Measurements from ENCODE around the gene PNMA8C.
"Not testable (repeated sequence)": the region's sequence is repeated elsewhere in the genome, so short reads cannot be mapped to it uniquely, and the experiment has no call there.

PNMA8C gene

GRCh38 chr19:46447006-46447405 lies 18.3 kb upstream of the PNMA8C start:
- no peak for DNase-seq (ENCODE audit: low read depth)

DNA sequence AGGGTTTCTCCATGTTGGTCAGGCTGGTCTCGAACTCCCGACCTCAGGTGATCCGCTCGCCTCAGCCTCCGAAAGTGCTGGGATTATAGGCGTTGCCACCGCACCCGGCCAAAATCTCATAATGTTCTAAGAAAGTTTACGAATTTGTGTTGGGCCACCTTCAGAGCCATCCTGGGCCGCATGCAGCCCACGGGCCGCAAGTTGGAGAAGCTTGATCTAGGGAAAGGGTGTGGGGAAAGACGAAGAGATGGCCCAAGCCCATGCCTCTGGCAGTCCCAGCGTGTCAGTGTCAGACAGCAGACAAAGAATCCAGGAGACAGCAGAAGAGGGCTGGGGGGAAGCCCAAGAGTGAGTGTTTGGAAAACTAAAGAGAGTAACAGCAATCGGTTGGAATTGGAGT lies 17.3 kb upstream of the PNMA8C start:
- DNase-seq (ENCODE audit: low read depth), result no peak

DNA sequence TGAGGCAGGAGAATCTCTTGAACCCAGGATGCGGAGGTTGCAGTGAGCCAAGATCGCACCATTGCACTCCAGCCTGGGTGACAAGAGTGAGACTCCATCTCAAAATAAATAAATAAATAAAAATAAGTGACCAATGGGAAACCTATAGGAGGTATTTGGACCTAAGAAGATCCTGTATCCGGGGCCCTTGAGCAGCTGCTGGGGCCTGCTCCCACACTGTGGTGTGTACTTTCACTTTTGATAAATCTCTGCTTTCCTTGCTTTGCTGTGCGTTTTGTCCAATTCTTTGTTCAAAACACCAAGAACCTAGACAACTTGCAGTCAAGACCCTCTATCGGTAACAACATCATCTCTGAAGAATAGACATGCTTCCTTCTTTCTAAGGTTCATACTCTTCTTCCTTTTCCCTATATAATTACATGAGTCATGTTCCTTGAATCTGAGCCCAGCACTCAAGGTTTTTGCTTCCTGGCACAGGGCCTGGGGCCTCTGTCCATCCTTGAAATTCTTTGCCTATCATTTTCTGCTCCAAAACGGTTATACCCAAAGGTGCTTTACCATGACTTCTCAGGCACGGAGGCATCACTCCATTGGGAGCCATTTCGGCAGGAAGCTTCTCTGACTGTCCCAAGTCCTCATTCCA lies 14.2 kb upstream of the PNMA8C start:
- DNase-seq (ENCODE audit: low read depth), result no peak

GRCh38 chr19:46441866-46442265 lies 13.1 kb upstream of the PNMA8C start:
- no peak for DNase-seq (ENCODE audit: low read depth)

GRCh38 chr19:46435689-46436088 lies 7.0 kb upstream of the PNMA8C start:
- DNase-seq (ENCODE audit: low read depth), result not testable (repeated sequence)

GRCh38 chr19:46435009-46435408 lies 6.3 kb upstream of the PNMA8C start:
- DNase-seq (ENCODE audit: low read depth), result no peak

DNA sequence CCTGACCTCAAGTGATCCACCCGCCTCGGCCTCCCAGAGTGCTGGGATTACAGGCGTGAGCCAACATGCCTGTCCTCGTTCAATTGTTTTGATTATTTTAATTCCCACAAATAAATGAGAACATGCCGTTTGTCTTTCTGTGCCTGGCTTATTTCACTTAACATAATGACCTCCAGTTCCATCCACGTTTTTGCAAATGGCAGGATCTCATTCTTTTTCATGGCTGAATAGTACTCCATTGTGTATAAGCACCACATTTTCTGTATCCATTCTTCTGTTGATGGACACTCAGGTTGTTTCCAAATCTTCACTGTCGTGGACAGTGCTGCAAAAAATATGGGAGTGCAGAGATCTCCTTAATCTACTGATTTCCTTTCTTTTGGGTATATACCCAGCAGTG lies 4.7 kb upstream of the PNMA8C start:
- not testable (repeated sequence) for DNase-seq (ENCODE audit: low read depth)

GRCh38 chr19:46431824-46432223 lies 3.1 kb upstream of the PNMA8C start:
- DNase-seq (ENCODE audit: low read depth), result no peak

DNA sequence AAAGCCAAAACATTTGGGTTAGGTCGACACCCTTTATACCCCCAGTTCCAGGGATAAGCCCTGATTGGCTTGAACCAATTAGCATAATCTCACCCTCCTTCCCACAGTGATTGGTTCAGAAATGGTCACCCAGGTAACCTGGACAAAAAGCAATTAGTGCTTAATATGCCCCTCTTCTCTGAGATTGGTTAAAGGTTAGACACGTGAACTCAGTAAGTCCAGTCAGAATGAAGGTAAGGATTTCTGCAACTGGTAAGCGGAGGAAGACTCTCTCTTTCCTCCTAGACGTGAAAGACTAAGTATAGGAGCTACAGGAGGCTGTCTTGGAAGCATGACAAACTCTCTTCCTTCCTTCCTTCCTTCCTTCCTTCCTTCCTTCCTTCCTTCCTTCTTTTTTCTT lies 1.3 kb upstream of the PNMA8C start:
- no peak for DNase-seq (ENCODE audit: low read depth)

- no peak for DNase-seq (ENCODE audit: low read depth)
These were observed 1.2 kb downstream of the PNMA8C start for GRCh38 chr19:46427518-46428045.

DNA sequence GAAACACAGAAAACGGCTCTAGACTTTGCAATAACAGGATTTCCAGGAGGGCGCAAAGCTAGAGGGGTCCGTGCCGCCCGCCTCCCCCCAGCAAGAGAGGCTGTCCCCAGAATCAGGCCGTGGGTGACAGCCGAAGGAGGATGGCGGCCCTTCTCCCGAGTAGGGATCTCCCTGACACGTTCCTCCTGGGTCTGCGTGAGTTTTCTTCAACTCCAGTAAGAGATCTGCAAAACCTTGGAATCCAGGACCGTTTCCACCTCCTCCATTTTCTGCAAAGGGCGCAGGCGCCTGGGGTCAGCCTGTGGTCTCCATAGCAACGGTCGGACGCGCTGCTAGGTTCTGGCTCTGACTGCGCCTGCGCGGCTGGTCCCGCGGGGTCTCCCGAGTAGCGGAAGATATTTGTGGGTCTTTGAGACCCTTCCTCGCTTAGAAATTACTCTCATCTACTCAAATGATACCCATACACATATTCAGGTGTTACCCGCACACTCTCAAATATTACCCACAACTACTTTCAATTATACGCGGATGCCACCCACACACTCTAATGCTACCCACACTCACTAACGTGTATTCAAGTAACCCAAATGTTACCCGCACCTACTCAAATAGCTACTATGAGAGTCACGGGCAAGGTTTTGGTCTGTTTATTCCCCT lies 2.1 kb downstream of the PNMA8C start:
- no peak for DNase-seq (ENCODE audit: low read depth)

DNA sequence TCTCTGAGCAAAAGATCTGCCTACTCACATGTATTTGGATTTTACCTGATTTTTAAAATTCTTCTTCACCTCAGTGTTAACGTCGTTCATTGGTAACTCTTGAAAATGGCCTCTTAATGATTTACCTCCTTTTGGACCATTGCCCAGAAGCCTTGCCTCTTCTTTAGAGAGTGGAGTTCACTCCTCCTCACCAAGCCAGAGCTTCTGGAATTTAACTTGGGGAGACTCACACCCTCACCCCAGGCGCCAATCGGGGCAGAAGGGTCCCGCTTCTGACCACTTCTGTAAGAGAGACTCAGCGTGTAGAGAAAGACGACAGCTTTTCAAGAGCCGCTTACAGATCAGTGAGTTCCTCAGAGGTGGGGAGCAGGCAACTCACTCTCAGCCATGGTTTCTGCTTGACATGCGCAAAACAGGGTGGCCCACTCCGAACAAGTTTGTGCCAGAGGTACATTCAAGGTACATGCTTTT lies 2.7 kb downstream of the PNMA8C start:
- DNase-seq (ENCODE audit: low read depth), result no peak

- no peak for DNase-seq (ENCODE audit: low read depth)
These were observed 5.5 kb downstream of the PNMA8C start for GRCh38 chr19:46423188-46423587.

DNA sequence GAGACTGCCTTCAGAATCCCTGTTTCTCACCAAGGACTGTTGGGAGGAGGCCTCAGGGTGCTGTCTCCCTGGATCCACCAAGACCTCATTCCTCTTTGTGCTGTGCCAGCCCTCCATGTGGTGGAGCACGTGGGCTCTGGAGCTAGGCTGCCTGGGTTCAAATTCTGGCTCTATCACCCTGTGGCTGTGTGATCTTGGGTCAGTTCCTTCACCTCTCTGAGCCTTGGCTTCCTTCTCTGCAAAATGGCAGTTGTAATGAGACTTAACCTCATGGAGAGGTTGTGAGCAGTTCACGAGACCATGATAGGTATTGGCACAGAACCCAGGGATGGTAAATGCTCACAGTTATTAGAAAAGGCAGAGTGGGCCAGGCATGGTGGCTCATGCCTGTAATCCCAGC lies 6.4 kb downstream of the PNMA8C start:
- no peak for DNase-seq (ENCODE audit: low read depth)

- DNase-seq (ENCODE audit: low read depth), result no peak
These were observed 8.7 kb downstream of the PNMA8C start for GRCh38 chr19:46420056-46420455.

- DNase-seq (ENCODE audit: low read depth), result not testable (repeated sequence)
These were observed 12.7 kb downstream of the PNMA8C start for GRCh38 chr19:46415804-46416709.

GRCh38 chr19:46414899-46415298 lies 13.8 kb downstream of the PNMA8C start:
- not testable (repeated sequence) for DNase-seq (ENCODE audit: low read depth)

GRCh38 chr19:46413262-46414031 lies 15.3 kb downstream of the PNMA8C start, which contains the start of gene CCDC8:
Gene CCDC8 (minus strand): TSS chr19:46413564. CDS start chr19:46412810, 754 bp downstream.
- no peak for DNase-seq (ENCODE audit: low read depth)

DNA sequence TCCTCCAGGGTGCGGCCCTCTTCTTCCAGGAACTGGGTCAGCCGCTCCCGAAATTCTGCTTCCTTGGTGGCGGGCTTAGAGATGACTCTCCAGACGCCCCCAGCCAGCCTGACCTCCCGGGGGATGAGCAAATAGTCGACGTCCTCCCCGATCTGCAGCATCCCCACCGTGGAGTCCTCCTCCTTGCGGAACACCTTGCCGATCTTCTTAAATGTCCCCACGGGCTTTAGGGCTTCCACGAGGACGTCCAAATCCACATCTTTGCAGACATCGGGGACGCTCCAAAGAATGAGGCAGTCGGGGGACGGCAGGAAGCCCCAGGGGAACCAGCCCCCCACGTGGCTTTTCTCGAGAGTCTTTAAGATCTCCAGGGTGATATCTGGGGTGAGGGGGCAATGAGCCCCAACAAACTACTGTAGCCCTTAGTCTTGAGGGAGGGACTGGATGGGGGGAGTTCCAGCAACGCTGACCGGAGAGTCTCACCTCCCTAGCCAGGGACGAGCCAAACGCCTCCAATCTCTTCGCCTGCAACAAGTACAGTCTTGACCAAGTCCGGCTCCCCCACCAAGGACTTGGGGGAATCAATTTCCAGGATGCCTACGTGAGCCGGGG lies 16.0 kb downstream of the PNMA8C start:
- no peak for DNase-seq (ENCODE audit: low read depth)

DNA sequence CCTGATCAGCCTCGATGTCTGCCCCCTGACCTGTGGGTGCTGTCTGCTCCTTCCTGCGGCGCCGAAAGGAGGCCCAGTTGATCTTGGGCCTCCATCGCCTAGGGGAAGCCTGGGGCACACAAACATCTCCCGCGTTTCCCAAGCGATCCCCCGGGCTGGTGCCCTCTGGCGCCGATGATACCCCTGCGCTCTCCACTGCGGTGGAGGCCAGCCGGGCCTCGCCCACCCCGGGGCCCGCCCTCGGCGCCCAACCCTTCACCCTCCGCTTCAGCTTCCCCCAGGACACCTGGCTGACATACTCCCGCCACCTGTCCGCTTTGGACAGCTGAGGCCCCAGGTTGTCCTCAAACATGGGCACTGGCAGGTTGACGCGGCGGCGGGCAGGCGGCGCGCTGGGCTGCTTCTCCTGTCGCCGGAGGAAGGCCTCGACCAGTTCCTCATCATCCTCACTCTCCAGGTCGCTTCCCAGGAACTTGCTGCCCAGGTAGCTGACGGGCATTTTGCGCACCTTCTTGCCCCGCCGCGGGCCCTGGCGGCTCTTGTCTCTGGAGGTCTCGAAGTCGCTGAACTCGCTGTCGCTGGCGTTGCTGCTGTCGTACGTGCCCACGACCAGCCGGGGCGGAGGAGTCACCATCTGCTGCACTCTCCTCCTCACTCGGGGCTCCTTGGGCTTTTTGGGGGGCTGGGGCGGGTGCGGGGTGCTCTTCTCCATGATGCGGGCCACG lies 16.6 kb downstream of the PNMA8C start:
- DNase-seq (ENCODE audit: low read depth), result no peak
